ENCODE results near the gene GPR158.

- TF ChIP-seq CTCF (IDR thresholded peaks at IDR 0.05): no peak
- TF ChIP-seq EP300 (IDR thresholded peaks at IDR 0.05): no peak
- TF ChIP-seq POLR2AphosphoS5 (IDR thresholded peaks at IDR 0.05): no peak
Observed at GRCh38 chr10:25280076-25280475, 105.3 kb downstream of the GPR158 start.
